H1 (cell line): ENCODE results near the gene TSPAN4. TPM values are rescaled to one million over a fixed set of nuclear protein-coding genes. Genes with fewer than 3 reads are reported as not detected.

Source experiments
- CTCF ChIA-PET: fragments of 300-600 bp; sonication (Branson Sonifier 250); formaldehyde crosslinking; loops from one replicate; lab custom pipeline; 2021; ENCODE audit not compliant: partially characterized antibody; lab: Charles Lee
- POLR2A ChIA-PET: fragments of 300-600 bp; sonication (Branson Sonifier 250); formaldehyde crosslinking; loops from one replicate; lab custom pipeline; 2021; ENCODE audit warnings: inconsistent platforms; ENCODE audit not compliant: partially characterized antibody; lab: Charles Lee
- DNase-seq, 2 experiments: peaks; one replicate each; pipeline versions ENCODE4 v3.0.0 to v3.0.0-alpha.2; 2010 to 2022; ENCODE audit warnings: low spot score in 2 of 2, low read depth in 1 of 2, mixed read lengths in 1 of 2
- FAIRE-seq: peaks from 2 replicates; lab custom pipeline; 2011; peaks lifted over from hg19 to GRCh38; lab: Jason Lieb, UNC
- H2AFZ ChIP-seq: 2 replicates; pipeline ENCODE4 v1.8.1; 2012; ENCODE audit warnings: low read length, inconsistent platforms
- H2AK5ac ChIP-seq: 2 replicates; pipeline ENCODE4 v1.6.1; 2013; ENCODE audit warnings: low read depth, low read length
- H2BK120ac ChIP-seq: replicated peaks from 2 replicates; pipeline ENCODE3; 2013; ENCODE audit warnings: low read depth, low read length, inconsistent platforms
- H2BK12ac ChIP-seq: 2 replicates; pipeline ENCODE4 v1.6.1; 2013; ENCODE audit warnings: low read depth, low read length
- H2BK15ac ChIP-seq: 2 replicates; pipeline ENCODE4 v1.6.1; 2013; ENCODE audit warnings: low read length
- H2BK20ac ChIP-seq: 2 replicates; pipeline ENCODE4 v1.6.1; 2013; ENCODE audit warnings: low read length
- H2BK5ac ChIP-seq: 2 replicates; pipeline ENCODE4 v1.6.1; 2013; ENCODE audit warnings: low read depth, low read length
- H3K14ac ChIP-seq: 2 replicates; pipeline ENCODE4 v1.6.1; 2013; ENCODE audit warnings: inconsistent platforms; ENCODE audit not compliant: insufficient read length
- H3K18ac ChIP-seq: 2 replicates; pipeline ENCODE4 v1.6.1; 2013; ENCODE audit warnings: low read length; ENCODE audit errors: extremely low read depth
- H3K23ac ChIP-seq: 2 replicates; pipeline ENCODE4 v1.6.1; 2013; ENCODE audit warnings: inconsistent platforms; ENCODE audit not compliant: insufficient read length
- H3K23me2 ChIP-seq: 2 replicates; pipeline ENCODE4 v1.6.1; 2013; ENCODE audit warnings: low read depth, low read length
- H3K27ac ChIP-seq: 2 replicates; pipeline ENCODE4 v1.6.1; 2011; ENCODE audit warnings: low read depth, low read length, inconsistent platforms
- H3K27me3 ChIP-seq, 4 experiments: replicated peaks in 1 of 4; 1 replicate in 1 of 4; 2 replicates in 3 of 4; pipeline versions ENCODE4 v1.6.1 to v1.8.1; 2011 to 2013; ENCODE audit warnings: low read length in 3 of 4, mild to moderate bottlenecking in 3 of 4, inconsistent platforms in 2 of 4, mixed read lengths in 2 of 4, moderate library complexity in 1 of 4; ENCODE audit not compliant: control insufficient read depth in 3 of 4, insufficient read depth in 3 of 4; ENCODE audit errors: extremely low read depth in 1 of 4
- H3K36me3 ChIP-seq, 4 experiments: 2 replicates each; pipeline versions ENCODE4 v1.6.1 to v1.8.1; 2011 to 2013; ENCODE audit warnings: mild to moderate bottlenecking in 4 of 4, low read length in 3 of 4, moderate library complexity in 2 of 4, control low read depth in 1 of 4, inconsistent platforms in 1 of 4; ENCODE audit not compliant: insufficient read depth in 4 of 4, control insufficient read depth in 2 of 4
- H3K4ac ChIP-seq: replicated peaks from 2 replicates; pipeline ENCODE3; 2013; ENCODE audit warnings: low read length, low read depth, mixed read lengths, inconsistent platforms; ENCODE audit not compliant: insufficient read length
- H3K4me1 ChIP-seq, 4 experiments: replicated peaks in 1 of 4; 1 replicate in 1 of 4; 2 replicates in 3 of 4; pipeline versions ENCODE4 v1.6.1 to v1.8.1; 2011 to 2013; ENCODE audit warnings: low read length in 3 of 4, inconsistent platforms in 2 of 4, mixed read lengths in 1 of 4; ENCODE audit not compliant: insufficient read depth in 4 of 4, control insufficient read depth in 3 of 4
- H3K4me2 ChIP-seq, 2 experiments: 2 replicates each; pipeline versions ENCODE4 v1.6.1 to v1.8.1; 2011 to 2013; ENCODE audit warnings: low read depth in 2 of 2, low read length in 2 of 2, control low read depth in 1 of 2, inconsistent platforms in 1 of 2, mild to moderate bottlenecking in 1 of 2; ENCODE audit not compliant: insufficient read depth in 1 of 2
- H3K4me3 ChIP-seq, 4 experiments: fragments of 200-600, 300-600 bp in 1 of 4; sonication (generic), shearing (Covaris generic), sonication (Bioruptor Twin) in 1 of 4; 2 replicates each; pipeline versions ENCODE4 v1.5.1 to v1.8.1; 2011 to 2016; ENCODE audit warnings: low read length in 4 of 4, low read depth in 3 of 4, control low read depth in 2 of 4, inconsistent platforms in 2 of 4, mild to moderate bottlenecking in 2 of 4, mixed read lengths in 1 of 4, moderate library complexity in 1 of 4; ENCODE audit not compliant: insufficient read depth in 2 of 4; ENCODE audit errors: extremely low read depth in 1 of 4
- H3K56ac ChIP-seq: replicated peaks from 2 replicates; pipeline ENCODE3; 2013; ENCODE audit warnings: low read depth, mild to moderate bottlenecking, mixed read lengths, low read length, inconsistent platforms; ENCODE audit not compliant: insufficient read length
- H3K79me1 ChIP-seq: 2 replicates; pipeline ENCODE4 v1.6.1; 2013; ENCODE audit warnings: low read depth, low read length, control low read depth
- H3K79me2 ChIP-seq, 2 experiments: 2 replicates each; pipeline versions ENCODE4 v1.6.1 to v1.8.1; 2012 to 2013; ENCODE audit warnings: low read length in 2 of 2, mild to moderate bottlenecking in 2 of 2, inconsistent platforms in 1 of 2; ENCODE audit not compliant: insufficient read depth in 2 of 2, control insufficient read depth in 1 of 2
- H3K9ac ChIP-seq, 4 experiments: replicated peaks in 1 of 4; 1 replicate in 1 of 4; 2 replicates in 3 of 4; pipeline versions ENCODE4 v1.6.1 to v1.8.1; 2011 to 2013; ENCODE audit warnings: low read depth in 3 of 4, low read length in 3 of 4, control low read depth in 2 of 4, mild to moderate bottlenecking in 2 of 4, moderate library complexity in 2 of 4, inconsistent platforms in 1 of 4; ENCODE audit errors: extremely low read depth in 1 of 4
- H3K9me3 ChIP-seq, 2 experiments: 2 replicates each; pipeline versions ENCODE4 v1.6.1 to v1.8.1; 2012 to 2013; ENCODE audit warnings: mild to moderate bottlenecking in 2 of 2, moderate library complexity in 2 of 2, control low read depth in 1 of 2, inconsistent platforms in 1 of 2, low read depth in 1 of 2, low read length in 1 of 2, mixed read lengths in 1 of 2; ENCODE audit not compliant: insufficient read depth in 2 of 2
- H4K20me1 ChIP-seq, 2 experiments: replicated peaks in 1 of 2; 2 replicates each; pipeline versions ENCODE3 to v1.8.1; 2011 to 2013; ENCODE audit warnings: inconsistent platforms in 2 of 2, low read length in 2 of 2, mild to moderate bottlenecking in 1 of 2; ENCODE audit not compliant: insufficient read depth in 2 of 2, control insufficient read depth in 1 of 2
- H4K5ac ChIP-seq: 2 replicates; pipeline ENCODE4 v1.6.1; 2013; ENCODE audit warnings: low read length, low read depth, mixed read lengths, inconsistent platforms; ENCODE audit not compliant: insufficient read length
- H4K8ac ChIP-seq: 2 replicates; pipeline ENCODE4 v1.8.0; 2013; ENCODE audit warnings: mild to moderate bottlenecking, moderate library complexity, low read length, inconsistent platforms; ENCODE audit not compliant: insufficient read depth; ENCODE audit errors: extremely low read depth
- H4K91ac ChIP-seq: replicated peaks from 2 replicates; pipeline ENCODE3; 2013; ENCODE audit warnings: low read length, mixed read lengths, inconsistent platforms; ENCODE audit not compliant: insufficient read length
- BCL11A ChIP-seq, 2 experiments: IDR thresholded peaks; one replicate each; pipeline ENCODE4 v1.6.1; 2011; ENCODE audit warnings: low read depth in 2 of 2, low read length in 2 of 2, mild to moderate bottlenecking in 2 of 2
- CBX8 ChIP-seq: fragments of 300-800, 300-1000 bp; sonication (generic); IDR thresholded peaks from 2 replicates; pipeline ENCODE4 v1.7.1; 2016; ENCODE audit warnings: low read depth, low read length, borderline replicate concordance
- CHD2 ChIP-seq: IDR thresholded peaks from 2 replicates; pipeline ENCODE4 v1.6.1; 2012; ENCODE audit warnings: low read length, improper control_type of control experiment
- E2F6 ChIP-seq: IDR thresholded peaks from 2 replicates; pipeline ENCODE4 v1.6.1; 2012; ENCODE audit warnings: inconsistent platforms
- EGR1 ChIP-seq: IDR thresholded peaks from 2 replicates; pipeline ENCODE4 v1.6.1; 2011; ENCODE audit warnings: low read depth, low read length, borderline replicate concordance
- RBBP5 ChIP-seq: IDR thresholded peaks from 2 replicates; pipeline ENCODE4 v1.7.1; 2012; ENCODE audit warnings: low read depth, mild to moderate bottlenecking, inconsistent platforms, low read length, moderate library complexity, borderline replicate concordance
- RFX5 ChIP-seq: IDR thresholded peaks from 2 replicates; pipeline ENCODE4 v1.6.1; 2011; ENCODE audit warnings: low read depth, low read length, improper control_type of control experiment, borderline replicate concordance
- RXRA ChIP-seq: IDR thresholded peaks from 2 replicates; pipeline ENCODE4 v1.6.1; 2011; ENCODE audit warnings: low read depth, mild to moderate bottlenecking, low read length, moderate library complexity; ENCODE audit not compliant: insufficient read depth
- SIN3A ChIP-seq, 2 experiments: IDR thresholded peaks in 1 of 2; conservative IDR thresholded peaks in 1 of 2; 2 replicates each; pipeline ENCODE4 v1.6.1; 2011 to 2012; ENCODE audit warnings: low read length in 2 of 2, improper control_type of control experiment in 1 of 2, low read depth in 1 of 2, mild to moderate bottlenecking in 1 of 2
- SP4 ChIP-seq: IDR thresholded peaks from 2 replicates; pipeline ENCODE4 v1.6.1; 2012; ENCODE audit warnings: low read length, inconsistent platforms
- SRF ChIP-seq: IDR thresholded peaks from 2 replicates; pipeline ENCODE4 v1.6.1; 2011; ENCODE audit warnings: mild to moderate bottlenecking, low read depth, low read length, moderate library complexity
- TAF1 ChIP-seq: IDR thresholded peaks from 2 replicates; pipeline ENCODE4 v1.6.1; 2011; ENCODE audit warnings: mild to moderate bottlenecking, low read depth, low read length
- TAF7 ChIP-seq: optimal IDR thresholded peaks from 2 replicates; pipeline ENCODE3; 2011; ENCODE audit warnings: low read depth, mild to moderate bottlenecking, inconsistent platforms, low read length, moderate library complexity, borderline replicate concordance
- TBP ChIP-seq: IDR thresholded peaks from 2 replicates; pipeline ENCODE4 v1.6.1; 2011; ENCODE audit warnings: low read depth, low read length, improper control_type of control experiment
- WGBS, 2 experiments: shearing (Covaris generic) in 1 of 2; methylation state at CpG; one replicate each; pipeline versions ENCODE4 v1.1.6 to v1.1.7; 2013 to 2015; ENCODE audit warnings: low lambda C conversion rate in 2 of 2, mixed read lengths in 2 of 2, inconsistent platforms in 1 of 2, low coverage in 1 of 2, missing lambda C conversion rate in 1 of 2; ENCODE audit not compliant: insufficient replicate concordance in 2 of 2, insufficient coverage in 1 of 2, insufficient read length in 1 of 2; ENCODE audit errors: extremely low coverage in 1 of 2, missing lambda C conversion rate in 1 of 2; 5-methylcytosine and 5-hydroxymethylcytosine counted together
- polyA plus RNA-seq, 7 experiments: library from polyadenylated mRNA; depleted of rRNA in 3 of 7; stranded (reverse) in 5 of 7; unstranded in 2 of 7; fragments of >200 nt in 5 of 7; fragments of 200-250 nt in 2 of 7; gene quantifications; 1 replicate in 5 of 7; 2 replicates in 1 of 7; 4 replicates in 1 of 7; pipeline versions ENCODE4 v1.2.1 to v1.2.3, GENCODE V29; 2011 to 2013; ENCODE audit warnings: missing spikeins in 2 of 7, mixed read lengths in 2 of 7
- total RNA-seq: library from RNA; stranded (reverse); fragmentation: NEBNext Ultra II Directional; extraction: Animal tissue kit (Norgen Biotek cat#: 25700); gene quantifications from 2 replicates; pipeline ENCODE4 v1.2.1, GENCODE V29; 2021

The TSPAN4 gene
- total and polyA plus RNA-seq, 2 of the 8 experiments (the other 6 are each of a cell fraction or from before 2014, with no cell fraction given): 74.1 to 145 TPM

- no peaks in the 10 kb centered on the region for H3K79me1 ChIP-seq
- no peaks in the 10 kb centered on the region for H3K9me3 ChIP-seq
- no peak overlapping the region for H2BK15ac ChIP-seq
- no peak overlapping the region for H2BK5ac ChIP-seq
- H3K23me2 ChIP-seq: no peaks in the 10 kb centered on the region
- no peak overlapping the region for H2AFZ ChIP-seq
- H3K4me2 ChIP-seq: no peak overlapping the region
- H3K56ac ChIP-seq: no peak overlapping the region
- no peak overlapping the region for H2BK12ac ChIP-seq
- DNase-seq (no peak), FAIRE-seq (no peak)
- no peak overlapping the region; the same call in 1 of the 2 replicates for H4K8ac ChIP-seq
- no peak overlapping the region for H3K14ac ChIP-seq
- no peak overlapping the region for H3K18ac ChIP-seq
- no peaks in the 10 kb centered on the region for H3K79me2 ChIP-seq
- H3K23ac ChIP-seq: no peak overlapping the region
- H4K5ac ChIP-seq: no peak overlapping the region
- H3K27ac ChIP-seq: no peak overlapping the region
- no peak overlapping the region for H3K4ac ChIP-seq
- H3K27me3 ChIP-seq: no peaks in the 10 kb centered on the region
- peaks cover 2 to 12% (median 7%) of the 10 kb centered on the region in 4 experiments; a peak in 4 of 8 replicates for H3K36me3 ChIP-seq
- ChIA-PET POLR2A (interaction anchor here (0.6 to 1.5 kb wide), 4 partner anchors 8 to 84 kb away, joined by 3 to 6 read pairs (median 4); no protein-coding TSS in a partner anchor), CTCF (interaction anchor here (0.7 to 4.9 kb wide), 7 partner anchors 8 to 164 kb away, joined by 4 to 25 read pairs (median 7); no protein-coding TSS in a partner anchor)
- H2BK20ac ChIP-seq: no peak overlapping the region
- H3K4me3 ChIP-seq: no peak overlapping the region
- no peak overlapping the region for H2AK5ac ChIP-seq
- H2BK120ac ChIP-seq: no peak overlapping the region
- no peak overlapping the region for H3K9ac ChIP-seq
- H4K20me1 ChIP-seq: peaks cover 3 to 22% of the 10 kb centered on the region in 2 experiments
- H4K91ac ChIP-seq: no peak overlapping the region
- WGBS, 2 experiments: 96% methylated on average over 14 of the region's 14 CpGs; no CpG with 5 or more reads in 1 of the 2 experiments
- H3K4me1 ChIP-seq: peaks cover 0 to 5% (median 2%) of the 10 kb centered on the region in 4 experiments; a peak in 2 of 7 replicates
- TF ChIP-seq TAF1 (no peak), SP4 (no peak), TAF7 (no peak), RXRA (no peak), RFX5 (no peak), SRF (no peak), CHD2 (no peak), CBX8 (no peak), RBBP5 (no peak), SIN3A (conservative IDR thresholded peaks at IDR 0.05 in 1 of 2, IDR thresholded peaks at IDR 0.05 in 1 of 2; ENCODE audit: low read depth in 1 of 2, low read length in 2 of 2) (no peak), E2F6 (no peak), TBP (no peak), BCL11A (IDR thresholded peaks at IDR 0.05; ENCODE audit: low read depth in 2 of 2, low read length in 2 of 2) (no peak), EGR1 (no peak)
Measured at GRCh38 chr11:887589-887988, 44.9 kb downstream of the TSPAN4 start.
